T-helper 2 cell (primary cell): ENCODE data around the gene PUS1.
A peak's percentile ranks its signal among the peaks of the same experiment; 100 is the strongest.
"Not testable (repeated sequence)": the region's sequence is repeated elsewhere in the genome, so short reads cannot be mapped to it uniquely, and the experiment has no call there.

Experiments used
- DNase-seq, 5 experiments: peaks; one replicate each; pipeline versions ENCODE4 v3.0.0 to v3.0.0-alpha.2; 2012 to 2022

PUS1 gene

GRCh38 chr12:131963381-131963780, 34.3 kb downstream of the PUS1 start:
- DNase-seq: peak in 1 of 5 experiments; percentile 31

- no peak for DNase-seq
Measured at GRCh38 chr12:131965073-131965472, 36.0 kb downstream of the PUS1 start.

DNA sequence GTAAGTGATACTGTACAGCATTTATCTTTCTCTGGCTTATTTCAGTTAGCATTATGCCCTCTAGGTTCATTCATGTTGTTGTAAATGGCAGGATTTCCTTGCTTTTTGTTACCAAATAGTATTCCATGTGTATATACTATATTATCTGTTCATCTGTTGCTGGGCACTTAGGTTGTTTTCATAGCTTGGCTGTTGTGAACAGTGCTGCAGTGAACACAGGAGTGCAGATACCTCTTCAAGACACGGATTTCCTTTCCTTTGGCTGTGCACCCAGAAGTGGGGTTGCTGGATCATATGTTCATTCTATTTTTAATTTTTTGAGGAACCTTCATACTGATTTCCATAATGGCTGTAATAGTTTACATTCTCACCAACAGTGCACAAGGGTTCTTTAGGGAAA, 42.1 kb downstream of the PUS1 start:
- DNase-seq: no peak

- no peak for DNase-seq
Measured at GRCh38 chr12:131975228-131975627, 46.2 kb downstream of the PUS1 start.

DNA sequence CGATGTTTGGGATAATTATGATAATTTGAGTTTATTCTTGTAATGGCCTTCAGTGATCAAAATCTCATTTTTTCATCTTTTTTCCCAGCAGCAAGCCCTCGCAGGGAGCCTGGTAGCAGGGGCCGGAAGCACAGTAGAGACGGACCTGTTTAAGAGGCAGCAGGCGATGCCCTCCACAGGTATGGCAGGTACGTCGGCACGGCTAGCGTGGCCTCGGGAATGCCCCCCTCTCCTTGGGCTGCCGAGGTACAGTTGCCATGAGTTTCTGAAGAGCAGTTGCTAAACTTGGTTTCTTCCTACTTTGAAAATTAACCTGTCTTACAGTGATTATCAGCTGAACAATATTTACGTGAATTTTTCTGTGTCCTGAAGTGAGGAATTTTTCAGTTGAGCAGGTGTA, 50.5 kb downstream of the PUS1 start:
- DNase-seq: no peak

DNA sequence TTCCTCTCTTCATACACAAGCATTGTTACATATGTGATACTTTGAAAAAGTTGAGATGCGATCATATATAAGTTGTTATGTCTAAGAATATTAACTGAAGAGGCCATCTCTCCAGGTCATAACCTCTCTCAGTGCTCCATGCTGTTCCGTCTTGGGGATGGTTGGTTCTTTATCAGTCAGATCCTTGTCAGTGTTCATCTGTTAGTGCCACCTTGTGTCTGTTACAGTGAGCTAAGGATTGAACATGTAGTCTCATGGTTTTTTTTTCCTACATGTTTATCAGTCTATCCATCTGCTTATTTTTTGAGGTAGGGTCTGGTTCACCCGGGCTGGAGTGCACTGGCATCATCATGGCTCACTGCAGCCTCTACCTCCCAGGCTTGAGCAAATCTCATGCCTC, 51.2 kb downstream of the PUS1 start:
- DNase-seq: peak in 1 of 5 experiments; percentile 10

GRCh38 chr12:131981388-131981787, 52.3 kb downstream of the PUS1 start:
- DNase-seq: no peak

DNA sequence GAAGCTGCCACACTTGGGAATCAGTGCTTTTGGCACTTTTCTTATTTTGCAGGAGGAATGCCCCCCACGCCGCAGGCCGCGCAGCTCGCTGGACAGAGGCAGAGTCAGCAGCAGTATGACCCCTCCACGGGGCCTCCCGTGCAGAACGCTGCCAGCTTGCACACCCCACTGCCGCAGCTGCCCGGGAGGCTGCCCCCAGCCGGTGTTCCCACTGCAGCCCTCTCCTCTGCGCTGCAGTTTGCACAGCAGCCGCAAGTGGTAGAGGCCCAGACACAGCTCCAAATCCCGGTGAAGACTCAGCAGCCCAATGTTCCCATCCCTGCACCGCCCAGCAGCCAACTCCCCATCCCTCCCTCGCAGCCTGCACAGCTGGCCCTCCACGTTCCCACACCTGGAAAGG, 53.0 kb downstream of the PUS1 start:
- DNase-seq: no peak

DNA sequence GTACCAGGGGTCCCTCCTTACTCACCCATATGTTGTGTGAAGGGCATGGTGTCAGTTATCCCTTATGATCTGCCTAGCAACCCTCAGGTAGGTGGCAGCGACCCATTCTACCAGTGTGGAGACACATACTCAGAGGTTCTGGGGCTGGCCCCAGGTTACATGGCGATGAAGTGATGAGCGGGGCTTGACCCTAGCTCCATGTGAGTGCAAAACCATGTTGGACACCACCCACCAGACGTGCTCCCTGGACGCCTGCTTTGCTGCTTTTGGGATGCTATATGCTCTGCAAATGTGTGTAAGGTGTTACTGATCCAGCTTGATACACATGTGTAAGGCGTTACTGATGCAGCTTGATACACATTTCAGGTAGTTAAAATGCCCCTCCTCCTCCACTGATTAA, 54.0 kb downstream of the PUS1 start:
- DNase-seq: no peak

- no peak for DNase-seq
Measured at GRCh38 chr12:131983554-131983953, 54.5 kb downstream of the PUS1 start.

GRCh38 chr12:131984334-131984733, 55.3 kb downstream of the PUS1 start:
- no peak for DNase-seq

DNA sequence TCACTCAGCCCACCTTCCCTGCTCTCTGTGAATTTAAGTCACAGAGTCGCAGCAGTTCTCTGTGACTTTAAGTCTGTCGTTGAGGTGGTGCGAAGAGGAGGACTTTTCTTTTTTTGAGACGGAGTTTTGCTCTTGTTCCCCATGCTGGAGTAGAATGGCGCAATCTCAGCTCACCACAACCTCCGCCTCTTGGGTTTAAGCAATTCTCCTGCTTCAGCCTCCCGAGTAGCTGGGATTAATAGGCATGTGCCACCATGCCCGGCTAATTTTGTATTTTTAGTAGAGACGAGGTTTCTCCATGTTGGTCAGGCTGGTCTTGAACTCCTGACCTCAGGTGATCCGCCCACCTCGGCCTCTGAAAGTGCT, 56.4 kb downstream of the PUS1 start:
- not testable (repeated sequence) for DNase-seq

GRCh38 chr12:131986361-131986760, 57.3 kb downstream of the PUS1 start:
- DNase-seq: no peak

- DNase-seq: no peak
Measured at GRCh38 chr12:131986910-131987309, 57.8 kb downstream of the PUS1 start.

DNA sequence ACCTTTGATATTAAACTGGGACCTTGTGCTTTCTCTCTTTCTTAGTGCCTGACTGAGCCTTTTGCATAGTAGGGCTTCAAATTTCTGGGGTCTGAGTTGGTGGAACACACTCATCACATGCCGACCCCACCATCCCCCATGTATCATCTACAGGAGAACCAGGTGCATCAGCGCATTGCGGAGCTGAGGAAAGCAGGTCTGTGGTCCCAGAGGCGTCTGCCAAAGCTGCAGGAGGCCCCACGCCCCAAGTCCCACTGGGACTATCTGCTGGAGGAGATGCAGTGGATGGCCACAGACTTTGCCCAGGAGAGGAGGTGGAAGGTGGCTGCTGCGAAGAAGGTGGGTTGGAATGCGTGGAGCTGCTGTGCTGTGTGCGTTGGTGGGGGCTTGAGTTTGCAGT, 58.5 kb downstream of the PUS1 start:
- DNase-seq: no peak

DNA sequence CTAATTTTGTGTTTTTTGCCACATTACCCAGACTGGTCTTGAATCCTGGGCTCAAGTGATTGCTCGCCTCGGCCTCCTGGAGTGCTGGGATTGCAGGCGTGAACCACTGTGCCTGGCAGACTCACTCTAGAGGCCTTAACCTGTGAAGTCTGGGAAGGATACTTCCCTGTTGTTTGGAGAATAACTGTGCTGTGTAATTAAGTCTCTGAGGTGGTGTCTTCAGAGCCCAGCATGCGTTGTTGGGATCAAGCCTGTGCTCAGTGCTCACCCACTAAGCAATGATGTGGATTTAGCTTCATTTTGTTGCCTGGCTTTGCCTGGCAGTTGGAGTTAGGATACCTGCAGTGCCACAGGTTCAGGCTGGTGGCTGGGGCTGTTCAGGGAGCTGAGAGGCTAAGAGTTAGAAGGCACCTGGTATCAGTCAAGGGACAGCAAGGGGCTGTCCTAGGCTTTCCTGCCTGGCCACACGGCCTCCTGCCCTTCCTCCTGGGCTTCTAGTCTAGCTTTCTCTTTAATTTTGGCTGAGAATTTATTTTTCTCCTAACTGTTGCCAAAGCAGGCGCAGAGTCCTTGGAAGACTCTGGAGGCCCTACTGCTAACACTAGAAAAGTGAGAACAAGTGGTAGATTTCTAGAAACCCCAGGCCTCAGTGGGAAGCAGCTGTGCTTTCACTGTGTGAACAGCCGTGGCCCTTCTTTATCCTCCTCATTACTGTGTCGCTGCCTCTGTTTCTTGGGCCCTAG, 59.1 kb downstream of the PUS1 start:
- no peak for DNase-seq

GRCh38 chr12:131989021-131989420, 59.9 kb downstream of the PUS1 start:
- DNase-seq: no peak

GRCh38 chr12:131990066-131990979, 61.2 kb downstream of the PUS1 start:
- DNase-seq: no peak

DNA sequence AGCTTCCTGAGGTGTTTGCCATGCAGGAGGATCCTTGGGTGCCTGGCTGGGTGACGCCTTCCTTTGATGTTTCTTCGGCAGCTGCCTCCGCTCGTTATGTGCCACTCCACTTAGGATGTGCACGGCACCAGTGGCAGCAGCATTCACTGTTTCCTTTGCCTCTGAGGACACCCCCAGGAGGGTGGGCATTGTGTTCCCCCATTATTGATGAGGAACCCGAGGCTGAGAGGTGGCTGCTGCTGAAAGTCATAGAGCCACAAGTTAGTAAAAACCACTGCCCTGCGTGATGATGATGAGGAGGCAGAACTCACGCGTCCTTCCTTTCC, 61.9 kb downstream of the PUS1 start:
- DNase-seq: no peak

DNA sequence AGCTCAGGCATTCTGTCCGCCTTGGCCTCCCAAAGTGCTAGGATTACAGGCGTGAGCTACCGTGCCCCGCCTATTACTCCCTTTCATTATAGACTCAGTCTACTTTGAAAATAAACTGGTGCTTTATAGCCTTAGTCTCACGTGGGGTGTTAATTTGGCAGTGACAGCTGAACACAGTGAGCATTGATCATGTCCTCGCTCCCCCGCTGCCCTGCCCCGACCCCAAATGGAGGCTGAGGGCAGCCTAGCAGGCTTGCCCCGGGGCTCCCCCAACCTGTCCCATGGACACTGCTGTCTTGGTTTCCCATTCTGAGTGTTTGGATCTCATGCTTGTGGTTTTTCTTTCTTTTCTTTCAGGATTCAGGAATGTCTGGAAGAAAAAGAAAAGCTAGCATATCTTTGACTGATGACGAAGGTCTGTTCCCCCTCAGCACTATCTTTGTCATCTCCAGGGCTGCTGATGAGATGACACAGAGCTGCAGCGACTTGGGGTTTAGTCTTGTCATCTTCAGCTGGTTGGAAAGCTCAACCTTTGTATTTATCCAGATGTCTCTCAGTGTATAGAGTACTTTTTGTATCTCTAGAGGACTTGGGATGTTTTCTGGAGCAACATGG, 62.8 kb downstream of the PUS1 start:
- DNase-seq: no peak

- no peak for DNase-seq
Measured at GRCh38 chr12:131994589-131994988, 65.5 kb downstream of the PUS1 start.
